OCI-M1 (cell line): Measurements from ENCODE around the gene POLR3E.
"Not testable (repeated sequence)": the region's sequence is repeated elsewhere in the genome, so short reads cannot be mapped to it uniquely, and the experiment has no call there.

Experiments used
- DNase-seq: peaks from one replicate; lab custom pipeline; 2025; lab: John Stamatoyannopoulos, UW

POLR3E gene

GRCh38 chr16:22292320-22292719 is 4.9 kb upstream of the POLR3E start:
- DNase-seq: peak; percentile 35

GRCh38 chr16:22293137-22294106 is 3.8 kb upstream of the POLR3E start:
- no peak for DNase-seq

GRCh38 chr16:22296225-22297113 is 740 bp upstream of the POLR3E start:
- DNase-seq: peak; percentile 59

DNA sequence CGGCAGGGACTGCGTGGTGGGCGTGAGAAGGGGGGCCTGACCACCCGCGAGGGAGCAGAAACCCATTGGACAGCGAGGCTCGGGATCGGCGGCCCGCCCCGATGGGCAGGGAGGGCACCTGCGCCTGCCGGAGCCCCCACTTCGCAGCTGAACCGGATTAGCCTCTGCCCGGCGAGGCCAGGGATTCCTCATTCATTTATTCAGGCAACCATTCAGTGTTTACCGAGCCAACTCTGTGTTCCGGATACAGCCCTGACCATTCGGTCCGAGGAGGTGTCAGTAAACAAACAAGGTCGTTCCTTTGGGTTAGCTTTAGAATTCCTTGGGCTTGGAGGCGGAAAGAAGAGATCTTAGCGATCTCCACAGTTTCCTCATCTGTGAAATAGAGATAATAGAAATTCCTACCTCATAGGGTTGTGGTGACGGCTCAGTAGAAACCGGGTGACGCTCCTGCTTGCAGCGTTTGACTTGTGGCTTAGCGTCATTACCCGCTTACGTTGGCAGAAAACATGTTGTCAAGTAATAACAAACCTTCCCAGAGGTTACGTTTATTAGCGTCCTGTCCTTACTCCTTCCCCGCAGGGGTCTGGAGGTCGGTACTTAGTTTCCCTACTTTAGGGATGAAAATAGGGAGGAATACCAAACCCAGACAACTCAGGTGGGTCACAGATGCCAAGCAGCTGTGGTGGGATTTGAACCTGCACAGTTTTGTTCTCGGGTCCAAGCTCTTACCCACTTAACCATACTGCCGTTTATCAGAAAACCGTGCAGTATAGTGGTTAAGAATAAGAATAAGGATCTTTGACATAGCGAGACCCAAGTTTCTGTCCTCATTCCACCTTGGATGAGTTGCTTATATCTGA is 893 bp downstream of the POLR3E start:
- DNase-seq: peak; percentile 97

- DNase-seq: no peak
Observed at GRCh38 chr16:22299036-22299435, 1.8 kb downstream of the POLR3E start.

DNA sequence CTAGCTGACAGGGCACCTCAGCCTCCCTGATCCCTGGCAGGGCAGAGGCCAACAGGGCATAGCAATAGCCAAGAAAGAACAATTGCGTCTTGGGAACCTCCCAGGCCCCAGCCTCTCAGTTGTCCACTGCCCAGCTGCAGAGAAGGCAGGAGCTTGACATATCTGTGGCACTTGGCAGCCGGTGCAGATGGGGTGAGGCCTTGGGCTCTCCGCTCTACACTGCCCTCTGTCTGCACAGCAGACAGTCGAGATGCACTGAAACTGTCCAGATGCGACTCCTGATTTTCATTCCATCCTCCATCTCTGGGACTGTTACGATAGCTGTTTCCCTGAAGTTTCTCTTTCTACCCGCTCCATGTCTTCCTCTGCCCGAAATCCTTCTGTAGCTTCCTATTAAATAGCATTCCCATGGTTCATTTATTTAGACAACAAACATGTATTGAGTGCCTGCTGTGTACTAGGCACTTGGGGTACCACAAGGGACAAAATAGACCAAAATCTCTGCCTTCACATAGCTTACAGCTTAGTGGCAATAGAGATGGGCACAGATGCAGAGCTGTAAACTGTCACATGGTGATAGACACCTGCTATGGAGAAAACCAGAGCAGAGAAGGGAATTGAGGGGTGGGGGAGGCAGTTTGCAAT is 3.3 kb downstream of the POLR3E start:
- DNase-seq: peak; percentile 50

DNA sequence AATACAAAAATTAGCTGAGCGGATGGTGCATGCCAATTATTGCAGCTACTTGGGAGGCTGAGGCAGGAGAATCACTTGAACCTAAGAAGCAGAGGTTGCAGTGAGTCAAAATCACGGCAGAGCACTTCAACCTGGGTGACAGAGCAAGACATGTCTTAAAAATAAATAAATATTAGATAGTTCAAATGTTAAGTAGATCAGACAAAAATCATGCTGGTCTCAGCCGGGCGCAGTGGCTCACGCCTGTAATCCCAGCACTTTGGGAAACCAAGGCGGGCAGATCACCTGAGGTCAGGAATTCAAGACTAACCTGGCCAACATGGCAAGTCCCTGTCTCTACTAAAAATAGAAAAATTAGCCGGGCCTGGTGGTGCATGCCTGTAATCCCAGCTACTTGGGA is 4.2 kb downstream of the POLR3E start:
- not testable (repeated sequence) for DNase-seq

GRCh38 chr16:22302776-22303363 is 5.7 kb downstream of the POLR3E start:
- no peak for DNase-seq

- DNase-seq: no peak
Observed at GRCh38 chr16:22304411-22304810, 7.2 kb downstream of the POLR3E start.

GRCh38 chr16:22306788-22307187 is 9.6 kb downstream of the POLR3E start:
- no peak for DNase-seq

DNA sequence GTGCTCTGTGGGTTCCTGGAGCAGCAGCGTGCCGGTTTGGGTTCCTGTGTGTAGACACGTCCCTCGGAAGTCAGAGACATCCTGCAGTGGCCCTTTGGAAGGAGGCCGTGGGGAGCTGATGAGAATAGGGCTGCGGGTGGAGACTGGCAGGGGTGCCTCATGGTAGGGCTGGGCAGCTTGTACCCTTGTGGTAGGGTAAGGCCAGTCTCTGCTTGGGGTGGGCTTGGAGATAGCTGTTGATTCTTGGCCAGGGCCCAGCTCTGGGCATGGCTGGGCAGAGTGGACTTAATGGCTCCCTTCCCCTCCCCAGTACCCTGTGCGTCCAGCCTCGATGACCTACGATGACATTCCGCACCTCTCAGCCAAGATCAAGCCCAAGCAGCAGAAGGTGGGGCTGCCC is 10.6 kb downstream of the POLR3E start:
- no peak for DNase-seq

- no peak for DNase-seq
Observed at GRCh38 chr16:22308824-22309520, 11.8 kb downstream of the POLR3E start.

- no peak for DNase-seq
Observed at GRCh38 chr16:22311520-22311919, 14.3 kb downstream of the POLR3E start.

DNA sequence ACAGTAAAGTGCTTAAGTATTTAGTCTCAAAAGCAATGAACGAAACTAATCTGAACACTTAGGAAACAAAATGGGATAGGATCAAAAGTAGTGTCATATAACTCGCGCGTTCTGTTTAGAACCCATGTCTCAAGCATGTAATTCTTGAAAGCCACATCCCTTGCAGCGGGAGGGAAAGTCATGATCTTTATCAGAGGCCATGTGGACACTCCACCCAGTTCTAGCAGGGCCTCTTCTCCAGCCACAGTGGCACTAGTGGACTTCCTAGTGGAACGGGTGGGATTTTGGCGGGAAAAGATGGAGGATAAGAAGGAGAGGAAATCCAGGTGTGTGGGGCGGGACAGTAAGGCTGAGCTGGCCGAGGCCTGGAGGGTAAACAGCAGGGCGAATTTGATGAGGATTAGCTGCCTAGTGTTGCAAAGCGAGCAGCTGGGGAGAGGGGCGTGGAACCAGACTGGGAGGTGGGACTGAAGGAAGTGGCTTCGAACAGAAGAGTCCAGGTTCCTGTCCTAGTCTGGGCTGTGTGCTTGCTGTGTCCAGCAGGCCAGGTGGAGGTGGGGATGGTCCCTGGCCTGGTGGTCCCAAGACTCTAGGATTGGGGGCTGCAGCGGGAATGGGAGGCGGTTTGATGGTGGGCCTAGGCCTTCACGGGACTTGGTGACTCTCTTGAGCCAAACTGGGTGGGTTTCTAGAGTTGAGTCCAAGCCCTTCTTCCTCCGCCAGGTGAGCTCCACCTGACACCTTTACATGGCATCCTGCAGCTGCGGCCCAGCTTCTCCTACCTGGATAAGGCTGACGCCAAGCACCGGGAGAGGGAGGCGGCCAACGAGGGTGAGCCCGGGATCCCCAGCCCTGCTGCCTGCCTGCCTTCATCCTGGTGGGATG is 15.9 kb downstream of the POLR3E start:
- no peak for DNase-seq

- DNase-seq: no peak
Observed at GRCh38 chr16:22313876-22314470, 16.8 kb downstream of the POLR3E start.

DNA sequence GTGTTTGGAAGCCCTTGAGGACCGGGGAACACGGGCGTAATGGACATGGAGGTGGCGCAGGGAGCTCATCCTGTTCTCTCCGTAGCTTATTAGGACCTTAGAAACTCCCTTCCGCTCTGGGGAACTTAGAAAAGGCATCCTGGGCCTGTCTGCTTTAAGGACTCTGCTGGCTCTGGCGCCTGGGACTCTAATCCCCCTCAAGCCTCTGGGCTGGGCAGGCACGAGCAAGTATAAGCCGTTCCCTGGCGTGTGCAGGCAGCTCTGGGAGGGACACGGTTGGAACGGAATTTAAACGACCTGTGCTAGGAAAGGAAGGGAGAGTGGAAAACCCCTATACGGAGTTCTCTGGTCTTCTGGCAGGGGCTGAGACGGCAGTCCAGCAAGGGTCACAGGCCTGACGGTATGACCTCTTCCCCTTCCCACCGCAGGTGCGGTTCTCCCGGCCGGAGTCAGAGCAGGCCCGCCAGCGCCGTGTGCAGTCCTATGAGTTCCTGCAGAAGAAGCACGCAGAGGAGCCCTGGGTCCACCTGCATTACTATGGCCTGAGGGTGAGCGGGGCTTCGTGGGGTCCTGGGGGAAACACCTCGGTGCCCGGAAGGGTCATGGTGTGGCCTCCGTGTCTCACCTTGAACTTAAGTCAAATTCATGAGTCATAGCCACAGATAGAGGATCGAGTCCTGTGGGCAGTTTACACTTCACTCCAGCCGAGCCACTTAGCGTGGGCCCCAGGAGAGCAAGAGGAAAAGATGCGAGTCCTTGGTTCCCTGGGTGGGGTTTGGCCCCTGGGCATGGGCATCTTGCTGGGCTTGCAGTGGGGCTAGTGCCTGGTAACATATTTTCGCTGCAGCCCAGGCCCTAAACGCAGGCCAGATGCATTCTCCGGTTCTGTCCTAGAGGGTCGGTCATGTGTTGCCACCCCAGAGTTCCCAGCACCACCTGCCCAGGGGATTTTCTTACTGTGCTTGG is 17.7 kb downstream of the POLR3E start:
- no peak for DNase-seq

DNA sequence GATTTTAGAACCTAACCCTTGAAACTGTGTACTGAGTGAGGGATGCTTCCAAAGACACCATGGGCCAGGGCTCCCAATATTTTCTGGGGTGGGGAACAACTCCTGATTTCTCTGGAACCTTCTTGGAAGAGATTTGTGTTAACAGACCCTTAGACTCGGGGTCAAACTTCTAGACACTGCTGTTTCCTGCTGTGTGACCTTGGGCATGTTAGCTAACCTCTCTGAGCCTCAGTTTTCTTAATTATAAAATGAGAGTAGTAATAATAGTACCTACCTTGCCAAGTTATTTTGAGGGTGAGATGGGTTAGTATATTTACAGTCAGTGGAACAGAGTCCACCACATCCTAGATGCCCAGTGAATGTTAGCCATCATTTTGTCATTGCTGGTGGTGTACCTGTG is 18.8 kb downstream of the POLR3E start:
- DNase-seq: no peak

DNA sequence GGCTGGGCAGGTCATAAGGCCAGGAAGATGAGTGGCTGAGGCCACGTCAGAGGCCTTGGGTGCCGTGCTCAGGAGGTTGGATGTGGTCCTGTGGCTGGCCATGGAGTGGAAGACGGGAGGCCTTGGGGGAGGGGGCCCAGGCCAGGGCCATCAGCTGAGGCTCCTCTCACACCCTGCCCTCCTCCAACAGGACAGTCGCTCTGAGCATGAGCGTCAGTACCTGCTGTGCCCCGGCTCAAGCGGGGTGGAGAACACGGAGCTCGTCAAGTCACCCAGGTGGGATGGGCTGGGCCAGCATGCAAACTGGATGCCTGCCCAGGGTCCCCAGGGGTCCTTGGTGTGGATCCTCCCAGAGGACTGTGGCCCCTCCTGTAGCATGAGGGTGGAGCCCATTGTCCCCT is 19.2 kb downstream of the POLR3E start:
- DNase-seq: no peak
